NOMO-1 (cell line): ENCODE data around the gene PRR19.

Experiments used
- DNase-seq, 2 experiments: peaks; one replicate each; lab custom pipeline; 2025; ENCODE audit not compliant: unreplicated experiment in 2 of 2; lab: John Stamatoyannopoulos, UW

PRR19 gene

DNA sequence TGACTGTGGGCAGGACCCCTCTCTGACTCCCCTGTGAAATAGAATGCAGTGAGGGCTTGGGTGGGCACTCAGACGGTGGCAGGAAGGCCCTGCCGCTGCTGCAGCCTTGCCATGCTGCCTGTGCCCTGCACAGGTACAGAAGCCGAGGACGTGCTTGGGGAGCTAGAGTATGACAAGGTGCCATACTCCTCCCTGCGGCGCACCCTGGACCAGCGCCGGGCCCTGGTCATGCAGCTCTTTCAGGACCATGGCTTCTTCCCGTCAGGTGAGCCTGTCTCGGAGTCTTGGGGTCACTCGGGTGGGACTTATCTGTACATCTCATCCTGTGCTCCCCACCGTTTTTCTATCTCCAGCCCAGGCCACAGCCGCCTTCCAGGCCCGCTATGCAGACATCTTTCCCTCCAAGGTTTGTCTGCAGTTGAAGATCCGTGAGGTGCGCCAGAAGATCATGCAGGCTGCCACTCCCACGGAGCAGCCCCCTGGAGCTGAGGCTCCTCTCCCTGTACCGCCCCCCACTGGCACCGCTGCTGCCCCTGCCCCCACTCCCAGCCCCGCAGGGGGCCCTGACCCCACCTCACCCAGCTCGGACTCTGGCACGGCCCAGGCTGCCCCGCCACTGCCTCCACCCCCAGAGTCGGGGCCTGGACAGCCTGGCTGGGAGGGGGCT lies 7.3 kb upstream of the PRR19 start:
- DNase-seq = no peak

DNA sequence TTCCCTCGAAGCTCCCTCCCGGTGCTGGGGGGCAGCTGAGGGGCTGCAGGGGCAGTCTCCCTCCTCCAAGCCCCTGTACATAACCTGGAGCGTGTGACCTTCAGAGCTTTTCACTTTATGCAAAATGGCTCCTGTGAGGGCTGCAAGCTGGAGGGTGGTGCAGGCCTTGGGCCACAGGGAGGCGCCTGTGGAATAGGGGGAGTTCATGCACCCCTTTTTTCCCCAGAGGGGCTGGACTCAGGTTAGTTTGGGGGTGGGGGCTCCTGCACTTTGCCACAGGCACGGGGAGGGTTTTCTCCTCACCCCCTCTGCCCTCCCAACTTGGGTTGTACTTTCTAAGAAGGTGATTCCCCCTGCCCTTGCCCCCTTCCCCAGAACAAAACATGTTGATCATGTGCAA lies 6.6 kb upstream of the PRR19 start:
- DNase-seq = no peak

DNA sequence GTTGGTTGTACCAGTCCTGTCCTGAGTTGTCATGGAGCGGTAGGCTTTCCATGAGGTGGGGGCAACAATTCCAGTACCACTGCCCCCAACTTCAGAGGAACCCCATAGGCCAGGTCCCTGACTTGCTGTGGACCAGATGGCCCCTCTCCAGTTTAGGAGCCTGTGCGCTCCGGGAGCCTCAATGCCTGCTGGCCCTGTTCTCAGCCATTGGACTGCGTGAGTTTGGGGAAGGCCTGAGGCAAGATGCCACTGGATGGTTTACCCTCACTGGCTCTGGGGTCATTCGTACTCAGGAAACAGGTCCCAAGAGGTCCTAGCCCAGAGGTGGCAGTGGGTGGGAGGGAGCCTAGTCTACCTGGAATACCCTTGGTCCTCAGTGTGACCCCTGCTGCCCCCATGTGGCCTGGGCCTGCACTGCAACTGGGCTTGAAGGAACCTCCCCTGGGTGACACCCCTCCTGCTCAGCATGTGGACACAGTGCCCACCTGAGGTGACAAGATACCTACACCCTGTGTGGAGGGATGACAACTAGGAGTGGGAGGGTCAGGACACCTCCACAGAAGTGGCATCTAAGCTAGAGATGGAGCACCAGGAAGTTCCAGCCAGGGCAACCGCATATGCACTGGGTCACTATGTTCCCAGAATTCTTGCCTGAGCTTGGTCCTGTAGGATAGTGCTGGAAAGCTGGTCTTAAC lies 6.0 kb upstream of the PRR19 start:
- DNase-seq = peak; percentile 25 to 37

DNA sequence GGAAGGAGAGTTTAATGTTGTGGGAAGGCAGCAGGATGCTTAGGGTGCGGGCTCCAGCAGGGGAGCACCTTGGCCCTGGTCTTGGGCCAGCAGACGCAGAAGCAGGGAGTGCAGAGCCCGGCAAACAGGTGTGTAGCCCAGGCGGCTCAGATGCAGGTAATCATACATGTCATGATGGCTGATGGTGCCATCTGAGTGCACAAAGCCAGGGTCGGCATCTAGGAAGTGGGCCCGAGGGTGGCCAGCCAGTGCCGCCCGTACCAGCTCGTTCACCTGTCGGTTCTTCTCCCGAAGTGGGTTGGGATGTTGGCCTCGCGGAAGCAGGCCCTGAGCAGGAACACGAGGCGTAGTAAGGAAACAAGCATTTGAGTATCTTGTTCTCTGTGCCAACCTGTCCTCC lies 4.9 kb upstream of the PRR19 start:
- DNase-seq = no peak

DNA sequence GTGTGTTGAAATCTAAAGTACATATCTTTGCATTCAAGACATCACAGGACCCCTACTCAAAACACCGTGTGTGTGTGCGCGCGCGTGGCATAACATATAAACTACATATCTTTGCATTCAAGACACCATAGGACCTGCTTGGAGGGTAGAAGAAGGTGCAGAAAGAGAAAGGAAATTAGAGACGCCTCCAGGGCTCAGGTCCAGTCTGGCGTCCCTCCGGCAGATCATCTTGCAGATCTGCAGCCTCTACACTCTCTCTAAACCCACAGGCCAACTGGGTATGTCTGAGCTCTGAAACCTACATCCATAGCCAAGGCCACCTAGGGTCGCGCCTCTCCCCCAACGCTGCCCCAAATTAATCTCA lies 1.2 kb downstream of the PRR19 start:
- DNase-seq = no peak

DNA sequence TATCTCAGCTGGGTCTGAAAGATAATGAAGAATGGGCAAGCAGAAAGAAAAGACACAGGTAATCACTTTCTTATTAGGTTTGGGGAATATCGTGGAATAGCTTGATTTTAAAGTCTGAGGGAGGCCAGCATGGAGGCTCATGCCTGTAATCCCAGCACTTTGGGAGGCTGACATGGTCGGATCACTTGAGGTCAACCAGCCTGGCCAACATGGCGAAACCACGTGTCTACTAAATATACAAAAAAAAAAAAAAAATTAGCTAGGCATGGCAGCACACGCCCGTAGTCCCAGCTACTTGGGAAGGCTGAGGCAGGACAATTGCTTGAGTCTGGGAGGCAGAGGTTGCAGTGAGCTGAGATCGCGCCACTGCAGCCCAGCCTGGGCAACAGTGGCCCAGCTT lies 1.9 kb downstream of the PRR19 start:
- DNase-seq = no peak

DNA sequence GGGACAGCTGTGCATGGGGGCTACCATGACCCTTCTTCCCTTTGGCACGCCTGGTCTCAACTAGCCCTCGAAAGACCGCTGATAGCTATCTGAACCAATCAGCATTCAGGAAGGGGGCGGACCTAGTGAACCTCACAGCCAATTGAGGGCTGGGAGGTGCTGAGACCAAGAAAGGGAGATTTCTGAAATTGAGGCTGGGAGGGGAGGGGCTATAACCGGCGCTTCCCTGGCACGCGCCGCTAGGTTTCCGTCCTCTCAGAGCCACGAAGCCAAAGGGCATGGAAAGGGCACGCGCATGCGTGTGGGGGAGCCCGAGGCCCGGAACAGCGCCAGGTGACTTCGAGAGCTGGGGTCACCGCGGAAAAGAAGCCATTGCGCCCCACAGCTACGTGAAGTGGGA lies 4.7 kb downstream of the PRR19 start:
- no peak for DNase-seq

DNA sequence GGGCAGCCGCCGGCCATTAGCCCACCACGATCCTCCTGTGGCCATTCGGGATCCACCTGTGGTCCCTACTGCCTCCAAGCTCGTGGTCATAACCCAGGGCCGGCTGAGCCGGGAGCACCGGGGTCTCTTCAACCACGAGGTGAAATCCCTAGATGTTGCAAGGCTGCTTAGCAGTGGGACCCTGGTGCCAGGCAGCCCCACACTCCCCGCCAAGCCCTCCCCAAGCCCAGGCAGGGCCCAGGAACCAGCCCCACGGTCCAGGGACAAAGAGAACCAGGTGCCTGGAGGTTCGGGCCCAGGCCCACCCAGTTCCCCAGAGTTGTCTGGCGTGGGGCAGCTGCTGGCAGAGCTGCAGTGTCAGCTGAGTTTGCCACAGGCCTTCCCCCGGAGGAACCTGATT lies 7.8 kb downstream of the PRR19 start:
- DNase-seq = no peak

DNA sequence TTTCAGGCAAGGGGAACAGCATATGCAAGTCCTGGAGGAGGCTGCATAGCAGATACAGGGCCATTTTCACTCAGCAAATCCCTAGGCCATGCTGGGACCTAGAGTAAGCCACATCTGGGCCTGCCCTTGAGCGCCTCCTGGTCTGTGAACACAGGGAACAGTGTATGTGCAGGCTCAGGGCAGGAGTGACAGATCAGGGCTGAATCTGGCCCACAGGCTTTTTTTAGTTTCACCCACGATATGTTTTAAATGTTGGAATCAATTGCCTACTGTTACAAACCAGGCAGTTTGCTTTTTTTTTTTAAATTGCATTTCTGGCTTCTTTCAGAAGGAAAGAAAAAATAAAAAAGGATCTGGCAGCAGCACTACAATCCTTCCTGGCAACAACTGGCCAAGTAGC lies 9.7 kb downstream of the PRR19 start:
- no peak for DNase-seq

DNA sequence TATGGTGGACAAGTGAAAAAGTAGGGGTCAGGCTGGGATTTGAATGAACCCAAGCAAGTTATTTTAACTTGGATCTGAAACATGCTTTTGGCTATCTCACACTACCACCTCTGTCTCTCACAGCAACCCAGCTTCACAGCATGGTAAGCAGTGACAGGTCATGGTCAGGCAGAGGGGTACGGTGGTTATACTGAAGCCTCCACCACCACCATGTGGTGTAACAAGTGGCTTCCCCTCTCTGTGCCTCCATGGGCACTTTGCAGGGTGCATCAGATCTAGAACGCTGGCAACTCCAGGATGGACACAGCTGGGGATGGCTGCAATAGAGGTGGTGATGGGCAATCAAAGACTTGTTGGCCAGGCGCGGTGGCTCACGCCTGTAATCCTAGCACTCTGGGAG lies 10.4 kb downstream of the PRR19 start:
- DNase-seq = no peak

DNA sequence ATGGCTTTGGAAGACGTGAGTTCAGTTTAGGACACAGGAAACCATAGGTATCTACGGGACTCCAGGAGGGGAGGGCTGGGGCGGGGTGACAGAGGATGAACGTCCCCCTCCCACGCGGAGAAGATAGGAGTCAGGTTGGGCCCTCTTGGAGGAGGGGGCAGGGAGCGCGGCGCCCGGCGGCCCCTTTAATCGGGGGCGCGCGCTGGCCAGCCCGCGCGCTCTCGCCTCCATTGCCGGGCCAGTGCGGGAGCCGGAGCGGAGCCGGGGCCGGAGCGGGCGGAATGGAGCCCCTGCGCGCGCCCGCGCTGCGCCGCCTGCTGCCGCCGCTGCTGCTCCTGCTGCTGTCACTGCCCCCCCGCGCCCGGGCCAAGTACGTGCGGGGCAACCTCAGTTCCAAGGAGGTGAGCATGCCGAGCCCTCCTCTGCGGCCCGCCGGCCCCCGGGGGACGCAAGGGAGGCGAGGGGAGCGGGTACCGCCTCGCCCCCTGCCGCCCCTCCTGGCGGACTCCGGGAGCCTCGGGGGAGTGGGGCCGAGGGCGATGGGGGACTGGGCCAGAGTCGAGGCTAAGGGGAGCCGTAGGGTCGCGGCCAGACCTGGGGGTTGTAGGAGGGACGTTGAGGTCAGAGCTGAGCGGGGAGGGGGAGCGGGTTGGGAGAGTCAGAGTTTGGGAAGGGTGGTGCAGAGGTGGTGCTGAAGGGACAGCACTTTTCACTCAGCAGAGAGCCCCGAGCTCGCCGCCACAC lies 11.3 kb downstream of the PRR19 start, which contains the start of gene TMEM145:
Gene TMEM145 (plus strand): TSS at position 214 of the 744 bp plus-strand sequence. CDS start 68 bp downstream, at position 282.
- peak; percentile 39 to 57 for DNase-seq

DNA sequence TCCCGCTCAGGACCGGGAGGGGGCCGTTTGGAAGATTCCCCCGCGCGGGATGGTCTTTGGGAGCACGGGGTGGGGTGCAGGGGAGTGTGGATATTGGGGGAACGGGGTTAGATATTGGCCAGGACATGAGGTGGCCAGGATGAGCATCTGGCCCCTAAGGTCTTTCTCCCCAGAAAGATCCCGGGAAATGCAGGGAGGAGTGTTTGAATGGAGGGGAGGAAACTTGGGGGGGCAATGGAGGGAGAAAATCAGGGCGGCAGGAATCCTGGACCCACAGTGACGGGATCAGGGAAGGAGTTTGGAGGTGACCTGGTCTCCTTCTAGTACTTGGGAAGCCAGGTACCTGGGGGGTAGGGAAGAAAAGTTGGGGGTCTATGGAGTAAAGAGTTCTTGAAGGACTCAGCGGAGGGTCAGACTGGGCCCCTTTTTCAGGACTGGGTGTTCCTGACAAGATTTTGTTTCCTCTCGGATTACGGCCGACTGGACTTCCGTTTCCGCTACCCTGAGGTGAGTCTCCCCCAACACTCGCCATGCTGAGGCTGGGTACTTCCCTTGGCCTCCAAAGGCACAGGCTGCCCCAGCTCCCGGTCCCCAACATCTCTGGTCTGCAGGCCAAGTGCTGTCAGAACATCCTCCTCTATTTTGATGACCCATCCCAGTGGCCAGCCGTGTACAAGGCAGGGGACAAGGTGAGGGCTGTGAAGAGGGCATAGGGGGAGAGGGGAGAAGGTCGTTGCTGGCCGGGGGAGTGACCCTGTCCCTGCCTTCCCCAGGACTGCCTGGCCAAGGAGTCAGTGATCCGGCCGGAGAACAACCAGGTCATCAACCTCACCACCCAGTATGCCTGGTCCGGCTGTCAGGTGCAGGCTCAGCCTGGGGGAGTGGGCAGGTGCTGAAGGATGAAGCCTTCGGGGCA lies 12.2 kb downstream of the PRR19 start:
- DNase-seq = no peak

DNA sequence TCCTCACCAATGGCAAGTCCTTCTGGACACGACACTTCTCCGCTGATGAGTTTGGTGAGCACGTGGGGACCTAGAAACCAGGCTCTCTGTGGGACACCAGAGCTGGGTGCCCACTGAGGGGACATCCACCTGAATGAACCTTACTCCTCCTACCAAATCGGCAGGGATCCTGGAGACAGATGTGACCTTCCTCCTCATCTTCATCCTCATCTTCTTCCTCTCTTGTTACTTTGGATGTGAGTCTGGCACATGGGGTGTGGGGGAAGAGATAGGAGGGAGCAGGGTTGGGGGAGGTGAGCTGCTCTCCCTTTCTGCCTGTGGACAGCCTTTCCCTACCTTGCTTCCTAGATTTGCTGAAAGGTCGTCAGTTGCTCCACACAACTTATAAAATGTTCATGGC lies 13.1 kb downstream of the PRR19 start:
- DNase-seq = no peak

DNA sequence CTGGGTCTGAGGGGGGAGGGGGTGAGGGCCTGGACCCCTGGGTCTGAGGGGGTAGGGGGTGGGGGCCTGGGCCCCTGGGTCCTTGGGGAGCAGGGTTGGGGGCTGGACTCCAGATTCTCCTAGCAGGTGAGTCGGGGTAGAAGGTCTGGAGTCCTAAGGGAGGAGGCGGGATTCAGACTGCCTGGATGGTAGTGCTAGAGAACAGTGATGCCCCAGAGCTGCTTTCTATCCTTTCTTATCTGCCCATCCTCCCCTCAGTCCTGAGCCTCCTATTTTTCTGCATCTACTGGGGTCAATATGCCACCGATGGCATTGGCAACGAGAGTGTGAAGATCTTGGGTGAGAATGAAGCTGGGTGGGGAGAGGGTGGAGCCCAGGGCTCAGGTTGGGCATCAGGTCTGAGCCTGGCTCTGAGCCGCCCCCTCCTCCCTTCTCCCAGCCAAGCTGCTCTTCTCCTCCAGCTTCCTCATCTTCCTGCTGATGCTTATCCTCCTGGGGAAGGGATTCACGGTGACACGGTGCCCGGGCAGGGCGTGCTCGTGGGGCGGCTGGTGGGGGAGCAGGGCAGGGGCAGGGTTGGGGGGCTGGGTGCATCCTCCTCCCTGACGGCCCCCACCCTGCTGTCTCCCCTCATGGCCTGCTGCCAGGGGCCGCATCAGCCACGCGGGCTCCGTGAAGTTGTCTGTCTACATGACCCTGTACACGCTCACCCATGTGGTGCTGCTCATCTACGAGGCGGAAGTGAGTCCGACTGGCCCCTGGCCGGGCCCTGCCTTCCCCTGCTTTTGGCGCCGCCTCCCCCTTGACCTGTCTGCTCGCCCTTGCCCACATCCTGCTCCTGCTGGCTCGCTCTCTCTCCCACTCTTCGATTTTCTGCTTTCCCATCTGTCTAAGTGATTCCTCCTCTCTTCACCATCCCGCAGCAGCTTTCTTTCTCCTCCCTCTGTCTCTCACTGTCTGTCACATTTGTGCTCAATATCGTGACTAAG lies 14.6 kb downstream of the PRR19 start:
- peak; percentile 31 to 35 for DNase-seq

DNA sequence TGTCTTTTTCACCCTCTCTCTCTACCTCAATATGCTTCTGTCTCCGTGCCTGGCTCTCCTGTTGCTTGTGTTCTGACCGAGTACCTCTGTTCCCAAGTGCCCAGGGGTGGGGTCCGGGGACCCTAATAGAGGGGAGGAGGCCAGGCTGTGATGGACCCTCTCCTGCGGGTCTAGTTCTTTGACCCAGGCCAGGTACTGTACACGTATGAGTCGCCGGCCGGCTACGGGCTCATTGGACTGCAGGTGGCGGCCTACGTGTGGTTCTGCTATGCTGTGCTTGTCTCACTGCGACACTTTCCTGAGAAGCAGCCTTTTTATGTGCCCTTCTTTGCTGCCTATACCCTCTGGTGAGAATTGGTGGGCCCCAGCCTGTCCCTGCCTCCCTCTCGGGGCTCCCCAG lies 15.6 kb downstream of the PRR19 start:
- DNase-seq = no peak

DNA sequence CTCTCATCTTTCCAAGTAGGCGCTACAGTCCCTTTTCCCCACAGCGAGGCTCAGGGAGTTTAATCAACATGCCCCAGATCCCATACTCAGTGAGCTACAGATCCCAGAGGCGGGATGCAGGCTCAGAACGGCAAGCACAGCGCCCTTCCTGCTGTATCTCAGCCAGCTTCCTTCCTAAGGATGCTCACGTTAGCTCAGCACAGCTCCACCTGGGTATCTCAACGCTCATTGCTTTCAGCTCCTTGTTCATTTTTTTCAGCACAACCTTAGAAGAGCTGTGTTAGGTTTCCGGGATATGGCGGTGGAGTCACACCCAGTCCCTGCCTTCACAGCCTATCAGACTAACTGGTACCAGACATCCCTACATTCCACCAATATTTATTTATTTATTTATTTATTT lies 20.4 kb downstream of the PRR19 start:
- DNase-seq = no peak

DNA sequence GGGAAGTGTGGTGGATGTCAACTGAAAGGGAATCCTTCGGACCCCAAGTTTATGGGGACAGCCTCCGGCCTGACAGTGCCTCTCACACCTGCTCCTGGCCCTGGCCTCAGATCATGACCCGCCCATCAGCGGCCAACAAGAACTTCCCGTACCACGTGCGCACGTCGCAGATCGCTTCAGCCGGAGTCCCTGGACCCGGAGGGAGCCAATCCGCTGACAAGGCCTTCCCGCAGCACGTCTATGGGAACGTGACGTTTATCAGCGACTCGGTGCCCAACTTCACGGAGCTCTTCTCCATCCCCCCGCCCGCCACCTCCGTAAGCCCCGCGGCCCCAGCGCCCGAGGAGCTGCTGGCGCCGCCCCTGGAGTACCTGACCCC lies 21.5 kb downstream of the PRR19 start:
- DNase-seq = no peak

DNA sequence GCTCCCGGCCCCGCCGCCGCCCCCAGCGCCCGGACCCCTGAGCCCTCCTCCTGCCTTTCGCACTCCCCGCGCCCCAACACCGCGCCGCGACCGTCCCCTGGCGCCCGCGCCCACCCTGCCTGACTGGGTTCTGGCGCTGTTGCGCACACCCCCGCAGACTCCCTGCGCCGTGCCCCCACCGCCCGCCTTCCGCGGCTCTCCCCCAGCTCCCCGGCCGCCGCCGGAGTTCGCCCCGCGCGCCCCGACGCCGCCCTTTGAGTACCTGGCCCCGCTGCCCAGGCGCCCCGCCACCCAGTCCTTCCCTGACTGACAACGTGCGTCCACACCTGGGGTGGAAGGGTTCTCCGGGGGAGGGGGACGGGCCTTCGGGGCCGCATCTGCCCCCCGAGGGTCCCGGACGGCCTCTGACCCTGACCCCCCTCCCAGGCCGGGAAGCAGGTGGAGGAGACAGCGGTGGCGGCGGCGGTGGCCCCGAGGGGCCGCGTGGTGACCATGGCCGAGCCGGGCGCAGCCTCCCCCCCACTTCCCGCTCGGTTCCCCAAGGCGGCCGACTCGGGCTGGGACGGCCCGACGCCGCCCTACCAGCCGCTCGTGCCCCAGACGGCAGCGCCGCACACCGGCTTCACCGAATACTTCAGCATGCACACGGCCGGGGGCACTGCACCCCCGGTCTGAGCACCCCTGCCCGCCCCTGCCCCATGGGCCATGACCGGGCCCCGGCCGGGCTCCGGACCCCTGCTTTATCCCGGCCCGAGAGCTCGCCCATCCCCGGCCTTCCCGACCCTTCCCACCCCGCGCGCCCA lies 22.1 kb downstream of the PRR19 start:
- DNase-seq = peak; percentile 6 to 30
